ENCODE results near the gene FUT9. TPM values are rescaled to one million over a fixed set of nuclear protein-coding genes. Genes with fewer than 3 reads are reported as not detected.

Gene FUT9
- total and polyA plus RNA-seq, 2 of the 8 experiments (the other 6 are each of a cell fraction or from before 2014, with no cell fraction given) = 0.85 to 4.9 TPM

DNA sequence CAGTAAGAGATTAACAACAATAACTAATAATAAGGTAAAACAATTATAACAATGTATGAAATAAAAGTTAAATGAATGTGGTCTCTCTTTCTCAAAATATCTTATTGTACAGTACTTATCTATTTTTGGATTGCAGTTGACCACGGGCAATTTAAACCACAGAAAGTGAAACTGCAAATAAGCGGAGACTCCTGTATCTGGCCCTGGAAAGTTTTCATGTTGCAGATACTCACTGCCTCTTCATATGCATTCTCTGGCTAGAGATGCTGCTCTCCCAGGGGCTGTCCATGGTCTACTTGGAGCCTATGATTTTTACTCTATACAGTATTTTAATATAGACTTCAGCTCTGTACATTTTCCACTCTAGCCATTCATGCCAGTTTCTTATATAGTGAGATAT lies 230.8 kb downstream of the FUT9 start:
- H3K4ac ChIP-seq (replicated peaks; ENCODE audit: insufficient read length, low read depth, low read length) = no peak overlapping the region
- POLR2A ChIA-PET (ENCODE audit: partially characterized antibody) = no interaction called here
- DNase-seq (ENCODE audit: low read depth in 1 of 2, low spot score in 2 of 2) (no peak), FAIRE-seq (no peak)
- no peaks in the 10 kb centered on the region for H3K4me1 ChIP-seq (replicated peaks in 1 of 4; ENCODE audit: control insufficient read depth in 3 of 4, insufficient read depth in 4 of 4, low read length in 3 of 4)
- CTCF ChIA-PET (ENCODE audit: partially characterized antibody) = no interaction called here
- H2BK12ac ChIP-seq (ENCODE audit: low read depth, low read length) = no peak overlapping the region
- no peak overlapping the region for H3K56ac ChIP-seq (replicated peaks; ENCODE audit: insufficient read length, low read depth, low read length)
- no peak overlapping the region for H2BK20ac ChIP-seq (ENCODE audit: low read length)
- 94% methylated on average over 2 of the region's 2 CpGs; no CpG with 5 or more reads in 1 of the 2 experiments for WGBS, 2 experiments (ENCODE audit: extremely low coverage in 1 of 2, insufficient coverage in 1 of 2, insufficient read length in 1 of 2, insufficient replicate concordance in 2 of 2, low coverage in 1 of 2, low lambda C conversion rate in 2 of 2, missing lambda C conversion rate in 1 of 2)
- no peak overlapping the region for H4K8ac ChIP-seq (ENCODE audit: extremely low read depth, insufficient read depth, low read length)
- no peak overlapping the region for H2BK15ac ChIP-seq (ENCODE audit: low read length)
- no peak overlapping the region for H2AFZ ChIP-seq (ENCODE audit: low read length)
- no peak overlapping the region for H3K4me2 ChIP-seq (ENCODE audit: insufficient read depth in 1 of 2, low read depth in 2 of 2, low read length in 2 of 2)
- H3K79me2 ChIP-seq (ENCODE audit: control insufficient read depth in 1 of 2, insufficient read depth in 2 of 2, low read length in 2 of 2) = no peaks in the 10 kb centered on the region
- no peak for TF ChIP-seq TCF12 (IDR thresholded peaks at IDR 0.05; ENCODE audit: low read depth, low read length)
- TF ChIP-seq, protein P1, sequence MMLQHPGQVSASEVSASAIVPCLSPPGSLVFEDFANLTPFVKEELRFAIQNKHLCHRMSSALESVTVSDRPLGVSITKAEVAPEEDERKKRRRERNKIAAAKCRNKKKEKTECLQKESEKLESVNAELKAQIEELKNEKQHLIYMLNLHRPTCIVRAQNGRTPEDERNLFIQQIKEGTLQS (IDR thresholded peaks at IDR 0.05; ENCODE audit: insufficient read depth, low read depth, low read length) = no peak
- no peak overlapping the region for H2BK120ac ChIP-seq (replicated peaks; ENCODE audit: low read depth, low read length)
- H3K36me3 ChIP-seq (ENCODE audit: control insufficient read depth in 2 of 4, insufficient read depth in 4 of 4, low read length in 3 of 4) = no peaks in the 10 kb centered on the region
- H3K18ac ChIP-seq (ENCODE audit: extremely low read depth, low read length) = no peak overlapping the region
- H2AK5ac ChIP-seq (ENCODE audit: low read depth, low read length) = no peak overlapping the region
- H2BK5ac ChIP-seq (ENCODE audit: low read depth, low read length) = no peak overlapping the region
- no peak overlapping the region for H4K5ac ChIP-seq (ENCODE audit: insufficient read length, low read depth, low read length)
- H3K9me3 ChIP-seq (ENCODE audit: insufficient read depth in 2 of 2, low read depth in 1 of 2, low read length in 1 of 2) = no peaks in the 10 kb centered on the region
- H3K27ac ChIP-seq (ENCODE audit: low read depth, low read length) = no peak overlapping the region
- no peak overlapping the region for H3K9ac ChIP-seq (replicated peaks in 1 of 4; ENCODE audit: extremely low read depth in 1 of 4, low read depth in 3 of 4, low read length in 3 of 4)
- H3K79me1 ChIP-seq (ENCODE audit: low read depth, low read length) = no peaks in the 10 kb centered on the region
- no peak overlapping the region for H3K4me3 ChIP-seq (ENCODE audit: extremely low read depth in 1 of 4, insufficient read depth in 2 of 4, low read depth in 3 of 4, low read length in 4 of 4)
- no peaks in the 10 kb centered on the region for H4K20me1 ChIP-seq (replicated peaks in 1 of 2; ENCODE audit: control insufficient read depth in 1 of 2, insufficient read depth in 2 of 2, low read length in 2 of 2)
- no peak overlapping the region for H4K91ac ChIP-seq (replicated peaks; ENCODE audit: insufficient read length, low read length)
- no peaks in the 10 kb centered on the region for H3K23me2 ChIP-seq (ENCODE audit: low read depth, low read length)
- no peak overlapping the region for H3K14ac ChIP-seq (ENCODE audit: insufficient read length)
- no peaks in the 10 kb centered on the region for H3K27me3 ChIP-seq (replicated peaks in 1 of 4; ENCODE audit: control insufficient read depth in 3 of 4, extremely low read depth in 1 of 4, insufficient read depth in 3 of 4, low read length in 3 of 4)
- no peak overlapping the region for H3K23ac ChIP-seq (ENCODE audit: insufficient read length)
